ENCODE data around the gene SLC25A29. TPM values are rescaled to one million over a fixed set of nuclear protein-coding genes. Genes with fewer than 3 reads are reported as not detected.
A peak's percentile ranks its signal among the peaks of the same experiment; 100 is the strongest.
"Not testable (repeated sequence)": the region's sequence is repeated elsewhere in the genome, so short reads cannot be mapped to it uniquely, and the experiment has no call there.

SLC25A29 gene
- total and polyA plus RNA-seq, 7 experiments from 2014 or later = 0.38 to 25.6 (median 9.7) TPM

DNA sequence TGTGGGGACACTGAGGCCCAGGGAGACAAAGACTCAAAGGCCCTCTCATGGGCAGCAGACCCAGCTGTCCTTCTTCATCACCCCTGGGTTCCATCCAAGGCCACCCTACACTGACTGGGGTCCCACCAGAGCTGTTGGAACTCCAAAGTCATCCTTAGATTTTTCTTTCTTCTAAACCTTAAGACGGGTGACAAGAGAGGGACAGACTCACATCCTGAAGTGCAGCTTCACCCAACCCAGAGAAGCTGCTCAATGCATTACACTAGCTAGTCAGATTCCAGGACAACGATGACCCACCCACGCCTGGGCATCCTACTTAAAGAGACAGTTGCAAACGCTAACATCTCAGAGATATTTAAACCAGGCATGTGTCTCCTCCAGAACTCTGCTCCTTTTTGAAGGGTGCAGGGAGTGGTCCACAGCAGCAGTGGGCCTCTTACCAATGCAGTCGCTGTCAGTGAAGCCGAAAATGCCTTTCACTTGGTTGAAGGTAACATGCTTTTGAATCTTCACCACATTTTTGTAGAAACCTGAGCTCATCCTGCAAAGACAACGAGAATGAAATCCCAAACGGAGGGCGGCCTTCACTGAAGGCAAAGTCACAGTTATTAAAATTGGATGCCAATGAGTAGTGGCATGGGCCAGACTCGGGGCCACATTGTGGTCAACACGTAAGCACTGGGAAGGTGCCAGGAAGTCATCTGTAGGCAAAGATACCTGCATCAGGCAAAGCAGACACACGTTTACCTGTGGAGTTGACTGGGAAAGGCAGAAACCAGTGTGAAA lies 40.3 kb upstream of the SLC25A29 start:
- Histone ChIP-seq H3K4me1 (ENCODE audit: control insufficient read depth in 2 of 2, insufficient read depth in 2 of 2, low read length in 2 of 2) (no peaks in the 10 kb centered on the region), H3K27me3 (ENCODE audit: control insufficient read depth in 2 of 2, insufficient read depth in 2 of 2, low read length in 2 of 2) (no peaks in the 10 kb centered on the region), H3K36me3 (ENCODE audit: control insufficient read depth in 2 of 3, insufficient read depth in 3 of 3, low read length in 3 of 3) (peaks cover 0 to 61% (median 7%) of the 10 kb centered on the region in 3 experiments), H3K27ac (ENCODE audit: low read depth, low read length) (no peak overlapping the region), H3K4me3 (ENCODE audit: low read length) (no peak overlapping the region), H3K9me3 (ENCODE audit: control insufficient read depth in 2 of 3, low read length in 3 of 3) (no peaks in the 10 kb centered on the region)
- DNase-seq (no peak), ATAC-seq (no peak)
- CTCF ChIA-PET = interaction anchor here (0.6 kb wide), 1 partner anchor 252 kb away, joined by 3 read pairs; no protein-coding TSS in a partner anchor
- Mint-ChIP-seq H3K36me3 (peaks cover 16 to 50% (median 26%) of the 10 kb centered on the region in 5 donors), H3K9me3 (no peaks in the 10 kb centered on the region), H3K4me1 (peaks cover 0 to 19% (median 0%) of the 10 kb centered on the region in 7 donors), H3K4me3 (no peak overlapping the region), H3K27ac (no peak overlapping the region), H3K27me3 (no peaks in the 10 kb centered on the region)
- intact Hi-C loops (cut with micrococcal nuclease) = no loop called here
- POLR2A ChIA-PET = interaction anchor here (0.6 kb wide), 1 partner anchor 11 kb away, joined by 3 read pairs; no protein-coding TSS in a partner anchor

DNA sequence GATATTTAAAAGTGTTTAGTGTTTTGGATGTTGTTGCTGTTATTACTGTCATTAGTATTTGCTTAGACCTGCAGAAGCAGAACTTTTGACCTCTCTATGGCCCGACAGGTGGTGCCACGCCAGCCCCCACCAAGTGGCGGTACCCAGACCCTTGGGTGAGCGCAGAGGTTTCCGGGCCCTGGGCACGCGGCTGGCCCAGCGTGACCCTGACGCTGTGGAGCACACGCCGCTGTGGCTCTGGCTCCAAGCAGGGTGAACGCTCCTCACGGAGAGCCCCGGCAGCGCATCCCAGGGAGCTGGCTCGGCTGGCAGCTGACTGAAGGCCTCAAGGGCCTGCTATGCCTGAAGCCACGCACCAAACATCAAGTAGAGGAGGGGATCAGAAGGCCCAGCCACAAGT lies 39.5 kb upstream of the SLC25A29 start:
- no peak for DNase-seq
- no peak overlapping the region for H3K4me3 Mint-ChIP-seq
- H3K36me3 Mint-ChIP-seq = peaks cover 8 to 51% (median 25%) of the 10 kb centered on the region in 5 donors
- H3K9me3 Mint-ChIP-seq = no peaks in the 10 kb centered on the region
- no peak for ATAC-seq
- peaks cover 0 to 21% (median 0%) of the 10 kb centered on the region in 7 donors for H3K4me1 Mint-ChIP-seq
- ChIA-PET POLR2A (no interaction called here), CTCF (no interaction called here)
- no peak overlapping the region for H3K4me3 ChIP-seq (ENCODE audit: low read length)
- peaks cover 0 to 54% (median 7%) of the 10 kb centered on the region in 3 experiments for H3K36me3 ChIP-seq (ENCODE audit: control insufficient read depth in 2 of 3, insufficient read depth in 3 of 3, low read length in 3 of 3)
- H3K27me3 ChIP-seq (ENCODE audit: control insufficient read depth in 2 of 2, insufficient read depth in 2 of 2, low read length in 2 of 2) = no peaks in the 10 kb centered on the region
- H3K9me3 ChIP-seq (ENCODE audit: control insufficient read depth in 2 of 3, low read length in 3 of 3) = no peaks in the 10 kb centered on the region
- intact Hi-C loops (cut with micrococcal nuclease) = no loop called here
- H3K27ac ChIP-seq (ENCODE audit: low read depth, low read length) = no peak overlapping the region
- H3K27ac Mint-ChIP-seq = no peak overlapping the region
- no peaks in the 10 kb centered on the region for H3K27me3 Mint-ChIP-seq
- no peaks in the 10 kb centered on the region for H3K4me1 ChIP-seq (ENCODE audit: control insufficient read depth in 2 of 2, insufficient read depth in 2 of 2, low read length in 2 of 2)

DNA sequence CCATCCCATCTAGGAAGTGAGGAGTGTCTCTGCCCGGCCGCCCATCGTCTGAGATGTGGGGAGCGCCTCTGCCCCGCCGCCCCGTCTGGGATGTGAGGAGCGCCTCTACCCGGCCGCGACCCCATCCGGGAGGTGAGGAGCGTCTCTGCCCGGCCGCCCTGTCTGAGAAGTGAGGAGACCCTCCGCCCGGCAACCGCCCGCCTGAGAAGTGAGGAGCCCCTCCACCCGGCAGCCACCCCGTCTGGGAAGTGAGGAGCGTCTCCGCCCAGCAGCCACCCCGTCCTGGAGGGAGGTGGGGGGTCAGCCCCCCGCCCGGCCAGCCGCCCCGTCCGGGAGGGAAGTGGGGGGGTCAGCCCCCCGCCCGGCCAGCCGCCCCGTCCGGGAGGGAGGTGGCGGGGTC lies 38.4 kb upstream of the SLC25A29 start:
- H3K27ac Mint-ChIP-seq; H3K4me3 ChIP-seq (ENCODE audit: low read length); H3K4me3 Mint-ChIP-seq; DNase-seq; H3K9me3 Mint-ChIP-seq; POLR2A ChIA-PET; H3K4me1 ChIP-seq (ENCODE audit: control insufficient read depth in 2 of 2, insufficient read depth in 2 of 2, low read length in 2 of 2); intact Hi-C loops (cut with micrococcal nuclease); H3K27me3 Mint-ChIP-seq; ATAC-seq; H3K27ac ChIP-seq (ENCODE audit: low read depth, low read length); H3K9me3 ChIP-seq (ENCODE audit: control insufficient read depth in 2 of 3, low read length in 3 of 3); H3K27me3 ChIP-seq (ENCODE audit: control insufficient read depth in 2 of 2, insufficient read depth in 2 of 2, low read length in 2 of 2); CTCF ChIA-PET: not testable (repeated sequence)
- Mint-ChIP-seq H3K4me1 (peaks cover 0 to 28% (median 0%) of the 10 kb centered on the region in 7 donors), H3K36me3 (peaks cover 4 to 43% (median 25%) of the 10 kb centered on the region in 5 donors)
- H3K36me3 ChIP-seq (ENCODE audit: control insufficient read depth in 2 of 3, insufficient read depth in 3 of 3, low read length in 3 of 3) = peaks cover 0 to 58% (median 3%) of the 10 kb centered on the region in 3 experiments

DNA sequence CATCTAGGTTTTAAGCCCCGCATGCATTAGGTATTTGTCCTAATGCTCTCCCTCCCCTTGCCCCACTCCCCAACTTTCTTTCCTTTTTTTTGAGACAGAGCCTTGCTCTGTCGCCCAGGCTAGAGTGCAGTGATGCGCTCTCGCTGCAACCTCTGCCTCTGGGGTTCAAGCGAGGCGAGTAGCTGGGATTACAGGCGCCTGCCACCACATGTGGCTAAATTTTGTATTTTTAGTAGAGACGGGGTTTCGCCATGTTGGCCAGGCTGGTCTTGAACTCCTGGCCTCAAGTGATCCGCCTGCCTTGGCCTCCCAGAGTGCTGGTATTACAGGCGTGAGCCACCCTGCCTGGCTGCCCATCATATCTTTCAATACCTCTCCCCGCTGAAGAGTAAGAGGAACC lies 36.6 kb upstream of the SLC25A29 start:
- H3K27ac Mint-ChIP-seq; H3K9me3 ChIP-seq (ENCODE audit: control insufficient read depth in 2 of 3, low read length in 3 of 3); ATAC-seq; DNase-seq; H3K27me3 ChIP-seq (ENCODE audit: control insufficient read depth in 2 of 2, insufficient read depth in 2 of 2, low read length in 2 of 2); H3K4me3 Mint-ChIP-seq; intact Hi-C loops (cut with micrococcal nuclease); H3K4me3 ChIP-seq (ENCODE audit: low read length); POLR2A ChIA-PET; H3K9me3 Mint-ChIP-seq; H3K4me1 ChIP-seq (ENCODE audit: control insufficient read depth in 2 of 2, insufficient read depth in 2 of 2, low read length in 2 of 2); H3K27me3 Mint-ChIP-seq; H3K27ac ChIP-seq (ENCODE audit: low read depth, low read length): not testable (repeated sequence)
- peaks cover 4 to 32% (median 18%) of the 10 kb centered on the region in 5 donors for H3K36me3 Mint-ChIP-seq
- H3K4me1 Mint-ChIP-seq = peaks cover 0 to 31% (median 0%) of the 10 kb centered on the region in 7 donors
- CTCF ChIA-PET = interaction anchor here (0.7 kb wide), 1 partner anchor 510 kb away, joined by 4 read pairs; no protein-coding TSS in a partner anchor
- H3K36me3 ChIP-seq (ENCODE audit: control insufficient read depth in 2 of 3, insufficient read depth in 3 of 3, low read length in 3 of 3) = peaks cover 0 to 40% (median 0%) of the 10 kb centered on the region in 3 experiments

DNA sequence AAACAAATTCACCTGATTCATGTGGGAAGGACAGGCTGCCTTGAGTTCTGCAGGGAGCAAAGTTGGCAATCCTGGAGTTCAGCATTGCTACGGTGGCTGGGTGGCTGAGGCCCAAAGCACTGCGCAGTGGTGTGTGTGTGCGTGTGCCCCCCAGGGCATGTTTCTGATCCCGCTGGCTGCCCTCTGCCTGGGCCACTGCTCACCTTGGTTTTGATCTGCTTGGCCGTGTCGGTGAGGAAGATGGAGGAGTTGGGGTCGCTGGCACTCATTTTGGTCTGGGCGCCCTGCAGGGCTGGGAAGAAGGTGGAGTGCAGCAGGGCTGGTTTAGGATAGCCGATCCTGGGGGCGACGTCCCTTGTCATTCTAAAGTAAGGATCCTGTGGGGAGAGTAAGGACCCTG lies 36.0 kb upstream of the SLC25A29 start:
- no peaks in the 10 kb centered on the region for H3K27me3 ChIP-seq (ENCODE audit: control insufficient read depth in 2 of 2, insufficient read depth in 2 of 2, low read length in 2 of 2)
- ChIA-PET POLR2A (no interaction called here), CTCF (no interaction called here)
- H3K27ac ChIP-seq (ENCODE audit: low read depth, low read length) = no peak overlapping the region
- peaks cover 0 to 39% (median 0%) of the 10 kb centered on the region in 3 experiments for H3K36me3 ChIP-seq (ENCODE audit: control insufficient read depth in 2 of 3, insufficient read depth in 3 of 3, low read length in 3 of 3)
- ATAC-seq (no peak), DNase-seq (no peak)
- Mint-ChIP-seq H3K9me3 (no peaks in the 10 kb centered on the region), H3K27ac (peak overlapping the region in 2 of 9 donors; percentile 41 to 47), H3K4me3 (no peak overlapping the region), H3K36me3 (peaks cover 4 to 35% (median 17%) of the 10 kb centered on the region in 5 donors), H3K27me3 (no peaks in the 10 kb centered on the region), H3K4me1 (peaks cover 0 to 32% (median 0%) of the 10 kb centered on the region in 7 donors)
- no peak overlapping the region for H3K4me3 ChIP-seq (ENCODE audit: low read length)
- no peaks in the 10 kb centered on the region for H3K9me3 ChIP-seq (ENCODE audit: control insufficient read depth in 2 of 3, low read length in 3 of 3)
- intact Hi-C loops (cut with micrococcal nuclease) = no loop called here
- H3K4me1 ChIP-seq (ENCODE audit: control insufficient read depth in 2 of 2, insufficient read depth in 2 of 2, low read length in 2 of 2) = no peaks in the 10 kb centered on the region

DNA sequence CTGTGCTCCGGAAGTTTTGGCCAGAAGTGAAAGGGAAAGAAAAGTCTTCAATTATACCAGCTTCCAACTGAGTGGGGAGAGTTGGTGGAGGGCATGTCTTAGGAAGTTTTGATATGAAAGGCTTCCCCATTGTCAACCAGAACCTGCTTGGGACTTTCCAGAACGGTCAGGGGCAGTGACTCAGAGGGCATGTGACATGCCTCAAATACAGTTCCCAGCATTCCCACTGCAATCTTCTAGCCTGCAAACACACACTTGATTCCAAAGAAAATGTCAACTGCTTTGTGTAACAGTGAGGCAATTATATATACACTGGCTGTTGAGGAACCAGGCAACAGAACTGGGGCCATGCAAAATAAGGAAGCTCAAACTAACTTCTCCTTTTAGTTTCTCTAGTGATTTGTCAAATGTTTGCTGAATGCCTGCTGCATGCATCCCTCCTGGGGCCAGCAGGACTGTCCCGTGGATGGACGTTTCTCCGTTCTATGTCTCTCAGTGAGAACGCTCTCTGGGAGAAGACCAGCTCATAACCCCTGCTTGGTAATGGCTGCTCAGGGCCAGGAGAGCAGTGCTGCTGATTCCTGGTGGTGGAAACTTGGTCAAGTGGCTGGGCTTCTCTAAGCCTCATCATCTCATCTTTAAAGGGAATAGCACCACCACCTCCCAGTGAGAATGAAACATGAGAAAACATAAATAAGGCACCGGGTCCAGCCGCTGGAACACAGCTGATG lies 35.2 kb upstream of the SLC25A29 start:
- H3K9me3 Mint-ChIP-seq = no peaks in the 10 kb centered on the region
- POLR2A ChIA-PET = interaction anchor here (0.6 kb wide), 1 partner anchor 861 kb away, joined by 3 read pairs; the partner anchor contains the start of gene SETD3
- H3K4me3 ChIP-seq (ENCODE audit: low read length) = no peak overlapping the region
- no peaks in the 10 kb centered on the region for H3K4me1 ChIP-seq (ENCODE audit: control insufficient read depth in 2 of 2, insufficient read depth in 2 of 2, low read length in 2 of 2)
- intact Hi-C loops (cut with micrococcal nuclease) = no loop called here
- no peak overlapping the region for H3K27ac ChIP-seq (ENCODE audit: low read depth, low read length)
- H3K27ac Mint-ChIP-seq = peak overlapping the region in 2 of 9 donors; percentile 45 to 80
- H3K27me3 Mint-ChIP-seq = no peaks in the 10 kb centered on the region
- CTCF ChIA-PET = no interaction called here
- ATAC-seq (peak; percentile 86), DNase-seq (no peak)
- peak overlapping the region in 1 of 10 donors; percentile 56 for H3K4me3 Mint-ChIP-seq
- no peaks in the 10 kb centered on the region for H3K27me3 ChIP-seq (ENCODE audit: control insufficient read depth in 2 of 2, insufficient read depth in 2 of 2, low read length in 2 of 2)
- H3K4me1 Mint-ChIP-seq = peaks cover 0 to 32% (median 0%) of the 10 kb centered on the region in 7 donors
- no peaks in the 10 kb centered on the region for H3K9me3 ChIP-seq (ENCODE audit: control insufficient read depth in 2 of 3, low read length in 3 of 3)
- H3K36me3 ChIP-seq (ENCODE audit: control insufficient read depth in 2 of 3, insufficient read depth in 3 of 3, low read length in 3 of 3) = peaks cover 0 to 39% (median 0%) of the 10 kb centered on the region in 3 experiments
- peaks cover under 1 to 37% (median 13%) of the 10 kb centered on the region in 5 donors for H3K36me3 Mint-ChIP-seq

Data from naive thymus-derived CD4-positive, alpha-beta T cell (primary cell).